ENCODE measurements around the gene NRG3.

Gene NRG3

DNA sequence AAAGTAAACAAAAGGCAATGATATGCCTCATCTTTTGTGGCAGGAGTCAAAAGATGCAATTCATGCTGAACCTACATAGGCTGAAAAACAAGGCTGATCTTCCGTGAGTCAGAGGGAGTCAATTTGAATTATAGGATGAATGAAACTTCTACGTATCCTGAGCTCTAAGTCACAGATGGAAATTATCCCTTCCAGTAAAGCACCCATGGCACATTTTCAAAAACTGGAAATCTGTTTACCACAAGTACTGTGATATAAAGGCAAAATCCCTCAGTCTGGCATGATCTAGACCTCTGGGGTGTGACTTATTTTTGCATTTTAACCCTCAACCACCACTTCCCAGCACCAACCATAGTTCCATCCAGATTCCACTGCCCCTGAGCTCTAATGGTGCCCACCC lies 69.6 kb downstream of the NRG3 start (continued):
- no peak for TF ChIP-seq ZNF155 (tag by site-specific recombination; IDR thresholded peaks at IDR 0.05)
- TF ChIP-seq ZNF354C (tag by site-specific recombination; IDR thresholded peaks at IDR 0.05; ENCODE audit: borderline replicate concordance, low read depth), result no peak

DNA sequence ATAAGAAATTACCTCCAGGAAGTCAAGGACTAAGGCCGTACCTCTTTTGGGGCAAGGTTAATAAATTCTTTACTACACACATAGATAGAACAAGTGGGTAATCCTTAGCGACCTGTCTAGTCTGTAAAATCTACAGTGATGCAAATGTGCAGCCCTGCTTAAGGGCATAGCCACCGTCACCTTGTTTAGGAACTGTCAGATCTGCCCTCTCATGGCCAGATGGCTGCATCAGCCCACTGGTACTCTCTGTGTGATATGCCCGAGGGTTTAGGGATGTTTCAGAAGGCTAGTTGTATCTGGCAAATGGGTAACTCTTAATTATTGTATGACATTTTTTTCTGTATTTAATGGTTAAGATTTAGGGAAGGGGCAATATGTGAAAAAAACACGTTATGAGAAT lies 74.3 kb downstream of the NRG3 start:
- Histone ChIP-seq H3K27ac (ENCODE audit: extremely low read depth, low read depth, low read length) (no peak overlapping the region), H3K9me3 (ENCODE audit: control insufficient read depth, insufficient read depth, low read depth, low read length) (no peaks in the 10 kb centered on the region), H3K4me1 (ENCODE audit: control insufficient read depth, insufficient read depth, low read length) (peaks cover 6% of the 10 kb centered on the region; the same call in 1 of the 2 replicates), H3K36me3 (ENCODE audit: control insufficient read depth in 2 of 2, insufficient read depth in 1 of 2, low read length in 2 of 2) (no peaks in the 10 kb centered on the region), H3K4me3 (ENCODE audit: low read depth, low read length) (no peak overlapping the region)
- POLR2A ChIA-PET, result no interaction called here
- CTCF ChIA-PET, result interaction anchor here (1.2 kb wide), 1 partner anchor 31 kb away, joined by 3 read pairs; no protein-coding TSS in a partner anchor
- no peak for TF ChIP-seq ZNF223 (tag by site-specific recombination; IDR thresholded peaks at IDR 0.05)
- TF ChIP-seq SCRT1 (tag by site-specific recombination; IDR thresholded peaks at IDR 0.05; ENCODE audit: borderline replicate concordance), result no peak
- TF ChIP-seq, protein P1, sequence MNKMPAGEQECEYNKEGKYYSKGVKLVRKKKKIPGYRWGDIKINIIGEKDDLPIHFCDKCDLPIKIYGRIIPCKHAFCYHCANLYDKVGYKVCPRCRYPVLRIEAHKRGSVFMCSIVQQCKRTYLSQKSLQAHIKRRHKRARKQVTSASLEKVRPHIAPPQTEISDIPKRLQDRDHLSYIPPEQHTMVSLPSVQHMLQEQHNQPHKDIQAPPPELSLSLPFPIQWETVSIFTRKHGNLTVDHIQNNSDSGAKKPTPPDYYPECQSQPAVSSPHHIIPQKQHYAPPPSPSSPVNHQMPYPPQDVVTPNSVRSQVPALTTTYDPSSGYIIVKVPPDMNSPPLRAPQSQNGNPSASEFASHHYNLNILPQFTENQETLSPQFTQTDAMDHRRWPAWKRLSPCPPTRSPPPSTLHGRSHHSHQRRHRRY (tag by site-specific recombination; IDR thresholded peaks at IDR 0.05), result no peak
- no peak for TF ChIP-seq ZNF843 (tag by site-specific recombination; IDR thresholded peaks at IDR 0.05)
- TF ChIP-seq ZIC2 (tag by site-specific recombination; IDR thresholded peaks at IDR 0.05), result no peak
- no peak for TF ChIP-seq KLF8 (tag by site-specific recombination; IDR thresholded peaks at IDR 0.05)
- no peak for TF ChIP-seq ZNF561 (tag by site-specific recombination; IDR thresholded peaks at IDR 0.05; ENCODE audit: borderline replicate concordance)
- TF ChIP-seq ZNF48 (tag by site-specific recombination; IDR thresholded peaks at IDR 0.05), result no peak

DNA sequence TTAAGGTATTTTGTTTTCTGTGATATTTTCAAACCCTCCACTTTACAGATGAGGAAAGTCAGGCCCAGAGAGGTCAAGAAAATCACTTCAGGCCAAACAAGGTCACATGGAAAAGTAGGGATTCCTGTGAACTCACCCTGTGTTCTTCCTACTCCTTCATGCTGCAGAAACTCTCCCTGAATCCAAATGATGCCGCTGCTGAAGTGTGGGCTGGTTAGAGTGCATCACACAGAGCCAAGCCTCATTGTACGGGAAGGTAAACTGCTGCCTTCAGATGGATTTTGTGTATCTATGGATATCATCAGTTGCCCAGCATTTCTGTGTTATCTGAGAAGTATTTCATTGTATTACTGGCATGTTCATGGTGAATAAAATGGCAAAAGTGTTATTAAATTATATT lies 75.4 kb downstream of the NRG3 start:
- TF ChIP-seq ZNF664 (tag by site-specific recombination; IDR thresholded peaks at IDR 0.05) (no peak), ZBTB21 (tag by site-specific recombination; IDR thresholded peaks at IDR 0.05) (no peak), ZNF514 (tag by site-specific recombination; IDR thresholded peaks at IDR 0.05) (no peak), RBAK (tag by site-specific recombination; IDR thresholded peaks at IDR 0.05) (no peak), ZNF16 (tag by site-specific recombination; IDR thresholded peaks at IDR 0.05; ENCODE audit: low read depth) (no peak), ZNF530 (tag by site-specific recombination; IDR thresholded peaks at IDR 0.05; ENCODE audit: low read depth) (no peak)
- TF ChIP-seq, protein P2, sequence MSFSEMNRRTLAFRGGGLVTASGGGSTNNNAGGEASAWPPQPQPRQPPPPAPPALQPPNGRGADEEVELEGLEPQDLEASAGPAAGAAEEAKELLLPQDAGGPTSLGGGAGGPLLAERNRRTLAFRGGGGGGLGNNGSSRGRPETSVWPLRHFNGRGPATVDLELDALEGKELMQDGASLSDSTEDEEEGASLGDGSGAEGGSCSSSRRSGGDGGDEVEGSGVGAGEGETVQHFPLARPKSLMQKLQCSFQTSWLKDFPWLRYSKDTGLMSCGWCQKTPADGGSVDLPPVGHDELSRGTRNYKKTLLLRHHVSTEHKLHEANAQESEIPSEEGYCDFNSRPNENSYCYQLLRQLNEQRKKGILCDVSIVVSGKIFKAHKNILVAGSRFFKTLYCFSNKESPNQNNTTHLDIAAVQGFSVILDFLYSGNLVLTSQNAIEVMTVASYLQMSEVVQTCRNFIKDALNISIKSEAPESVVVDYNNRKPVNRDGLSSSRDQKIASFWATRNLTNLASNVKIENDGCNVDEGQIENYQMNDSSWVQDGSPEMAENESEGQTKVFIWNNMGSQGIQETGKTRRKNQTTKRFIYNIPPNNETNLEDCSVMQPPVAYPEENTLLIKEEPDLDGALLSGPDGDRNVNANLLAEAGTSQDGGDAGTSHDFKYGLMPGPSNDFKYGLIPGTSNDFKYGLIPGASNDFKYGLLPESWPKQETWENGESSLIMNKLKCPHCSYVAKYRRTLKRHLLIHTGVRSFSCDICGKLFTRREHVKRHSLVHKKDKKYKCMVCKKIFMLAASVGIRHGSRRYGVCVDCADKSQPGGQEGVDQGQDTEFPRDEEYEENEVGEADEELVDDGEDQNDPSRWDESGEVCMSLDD (tag by site-specific recombination; IDR thresholded peaks at IDR 0.05), result no peak
- TF ChIP-seq, protein P3, sequence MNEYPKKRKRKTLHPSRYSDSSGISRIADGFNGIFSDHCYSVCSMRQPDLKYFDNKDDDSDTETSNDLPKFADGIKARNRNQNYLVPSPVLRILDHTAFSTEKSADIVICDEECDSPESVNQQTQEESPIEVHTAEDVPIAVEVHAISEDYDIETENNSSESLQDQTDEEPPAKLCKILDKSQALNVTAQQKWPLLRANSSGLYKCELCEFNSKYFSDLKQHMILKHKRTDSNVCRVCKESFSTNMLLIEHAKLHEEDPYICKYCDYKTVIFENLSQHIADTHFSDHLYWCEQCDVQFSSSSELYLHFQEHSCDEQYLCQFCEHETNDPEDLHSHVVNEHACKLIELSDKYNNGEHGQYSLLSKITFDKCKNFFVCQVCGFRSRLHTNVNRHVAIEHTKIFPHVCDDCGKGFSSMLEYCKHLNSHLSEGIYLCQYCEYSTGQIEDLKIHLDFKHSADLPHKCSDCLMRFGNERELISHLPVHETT (tag by site-specific recombination; IDR thresholded peaks at IDR 0.05), result no peak
- TF ChIP-seq, protein P4, sequence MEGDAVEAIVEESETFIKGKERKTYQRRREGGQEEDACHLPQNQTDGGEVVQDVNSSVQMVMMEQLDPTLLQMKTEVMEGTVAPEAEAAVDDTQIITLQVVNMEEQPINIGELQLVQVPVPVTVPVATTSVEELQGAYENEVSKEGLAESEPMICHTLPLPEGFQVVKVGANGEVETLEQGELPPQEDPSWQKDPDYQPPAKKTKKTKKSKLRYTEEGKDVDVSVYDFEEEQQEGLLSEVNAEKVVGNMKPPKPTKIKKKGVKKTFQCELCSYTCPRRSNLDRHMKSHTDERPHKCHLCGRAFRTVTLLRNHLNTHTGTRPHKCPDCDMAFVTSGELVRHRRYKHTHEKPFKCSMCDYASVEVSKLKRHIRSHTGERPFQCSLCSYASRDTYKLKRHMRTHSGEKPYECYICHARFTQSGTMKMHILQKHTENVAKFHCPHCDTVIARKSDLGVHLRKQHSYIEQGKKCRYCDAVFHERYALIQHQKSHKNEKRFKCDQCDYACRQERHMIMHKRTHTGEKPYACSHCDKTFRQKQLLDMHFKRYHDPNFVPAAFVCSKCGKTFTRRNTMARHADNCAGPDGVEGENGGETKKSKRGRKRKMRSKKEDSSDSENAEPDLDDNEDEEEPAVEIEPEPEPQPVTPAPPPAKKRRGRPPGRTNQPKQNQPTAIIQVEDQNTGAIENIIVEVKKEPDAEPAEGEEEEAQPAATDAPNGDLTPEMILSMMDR (tag by site-specific recombination; IDR thresholded peaks at IDR 0.05), result no peak
- TF ChIP-seq, protein P5, sequence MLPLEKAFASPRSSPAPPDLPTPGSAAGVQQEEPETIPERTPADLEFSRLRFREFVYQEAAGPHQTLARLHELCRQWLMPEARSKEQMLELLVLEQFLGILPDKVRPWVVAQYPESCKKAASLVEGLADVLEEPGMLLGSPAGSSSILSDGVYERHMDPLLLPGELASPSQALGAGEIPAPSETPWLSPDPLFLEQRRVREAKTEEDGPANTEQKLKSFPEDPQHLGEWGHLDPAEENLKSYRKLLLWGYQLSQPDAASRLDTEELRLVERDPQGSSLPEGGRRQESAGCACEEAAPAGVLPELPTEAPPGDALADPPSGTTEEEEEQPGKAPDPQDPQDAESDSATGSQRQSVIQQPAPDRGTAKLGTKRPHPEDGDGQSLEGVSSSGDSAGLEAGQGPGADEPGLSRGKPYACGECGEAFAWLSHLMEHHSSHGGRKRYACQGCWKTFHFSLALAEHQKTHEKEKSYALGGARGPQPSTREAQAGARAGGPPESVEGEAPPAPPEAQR (tag by site-specific recombination; IDR thresholded peaks at IDR 0.05), result no peak
- TF ChIP-seq, protein P6, sequence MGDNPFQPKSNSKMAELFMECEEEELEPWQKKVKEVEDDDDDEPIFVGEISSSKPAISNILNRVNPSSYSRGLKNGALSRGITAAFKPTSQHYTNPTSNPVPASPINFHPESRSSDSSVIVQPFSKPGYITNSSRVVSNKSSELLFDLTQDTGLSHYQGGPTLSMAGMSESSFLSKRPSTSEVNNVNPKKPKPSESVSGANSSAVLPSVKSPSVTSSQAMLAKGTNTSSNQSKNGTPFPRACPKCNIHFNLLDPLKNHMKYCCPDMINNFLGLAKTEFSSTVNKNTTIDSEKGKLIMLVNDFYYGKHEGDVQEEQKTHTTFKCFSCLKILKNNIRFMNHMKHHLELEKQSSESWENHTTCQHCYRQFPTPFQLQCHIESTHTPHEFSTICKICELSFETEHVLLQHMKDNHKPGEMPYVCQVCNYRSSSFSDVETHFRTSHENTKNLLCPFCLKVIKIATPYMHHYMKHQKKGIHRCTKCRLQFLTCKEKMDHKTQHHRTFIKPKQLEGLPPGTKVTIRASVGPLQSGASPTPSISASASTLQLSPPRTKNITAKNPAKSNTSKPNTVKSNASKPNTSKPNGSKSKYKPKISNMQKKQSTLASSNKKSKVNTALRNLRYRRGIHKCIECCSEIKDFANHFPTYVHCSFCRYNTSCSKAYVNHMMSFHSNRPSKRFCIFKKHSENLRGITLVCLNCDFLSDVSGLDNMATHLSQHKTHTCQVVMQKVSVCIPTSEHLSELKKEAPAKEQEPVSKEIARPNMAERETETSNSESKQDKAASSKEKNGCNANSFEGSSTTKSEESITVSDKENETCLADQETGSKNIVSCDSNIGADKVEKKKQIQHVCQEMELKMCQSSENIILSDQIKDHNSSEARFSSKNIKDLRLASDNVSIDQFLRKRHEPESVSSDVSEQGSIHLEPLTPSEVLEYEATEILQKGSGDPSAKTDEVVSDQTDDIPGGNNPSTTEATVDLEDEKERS (tag by site-specific recombination; IDR thresholded peaks at IDR 0.05), result no peak
- H3K36me3 ChIP-seq (ENCODE audit: control insufficient read depth in 2 of 2, insufficient read depth in 1 of 2, low read length in 2 of 2), result no peaks in the 10 kb centered on the region
- H3K9me3 ChIP-seq (ENCODE audit: control insufficient read depth, insufficient read depth, low read depth, low read length), result no peaks in the 10 kb centered on the region
- peaks cover 6% of the 10 kb centered on the region; the same call in 1 of the 2 replicates for H3K4me1 ChIP-seq (ENCODE audit: control insufficient read depth, insufficient read depth, low read length)
- no peak overlapping the region for H3K4me3 ChIP-seq (ENCODE audit: low read depth, low read length)
- CTCF ChIA-PET, result no interaction called here
- POLR2A ChIA-PET, result no interaction called here
- H3K27ac ChIP-seq (ENCODE audit: extremely low read depth, low read depth, low read length), result no peak overlapping the region

Measured in HEK293 (cell line).